Left ventricle myocardium inferior (tissue), 1 donor: ENCODE measurements around the gene NRXN3. TPM values are rescaled to one million over a fixed set of nuclear protein-coding genes. Genes with fewer than 3 reads are reported as not detected.

Experiments
- DNase-seq: peaks from one replicate; pipeline ENCODE4 v3.0.0-alpha.2; 2020
- H3K27ac ChIP-seq: fragments of 200-600 bp; replicated peaks from 2 replicates; pipeline ENCODE4 v1.8.0; 2021
- H3K27me3 ChIP-seq: fragments of 200-600 bp; 2 replicates; pipeline ENCODE4 v1.8.0; 2021; ENCODE audit warnings: low read depth
- H3K36me3 ChIP-seq: fragments of 200-600 bp; 2 replicates; pipeline ENCODE4 v1.8.0; 2021
- H3K4me1 ChIP-seq: fragments of 200-600 bp; 2 replicates; pipeline ENCODE4 v1.8.0; 2021
- H3K4me3 ChIP-seq: fragments of 200-600 bp; 2 replicates; pipeline ENCODE4 v1.8.0; 2021; ENCODE audit warnings: mild to moderate bottlenecking, moderate library complexity
- H3K9me3 ChIP-seq: fragments of 200-600 bp; replicated peaks from 2 replicates; pipeline ENCODE4 v1.8.0; 2021
- intact Hi-C: fragments of 100-400 bp; cut with micrococcal nuclease; formaldehyde crosslinking; loops from one replicate; pipeline ENCODE4 v1.11.0; 2022
- total RNA-seq: library from RNA; stranded (reverse); fragmentation: NEBNext Ultra II Directional; extraction: Animal tissue kit (Norgen Biotek cat#: 25700); gene quantifications from one replicate; pipeline ENCODE4 v1.2.1, GENCODE V29; 2021
- TF ChIP-seq, protein P1 (sequence below): fragments of 200-600 bp; IDR thresholded peaks from 2 replicates; pipeline ENCODE4 v1.8.0; 2021; ENCODE audit warnings: antibody characterized with exemption, mild to moderate bottlenecking, borderline replicate concordance
- donor health status: DM: no; HTN: yes; CAD: no; lungs with severe emphysema.

Gene NRXN3
- total RNA-seq, 1 donor from 2014 or later = 1.2 TPM

DNA sequence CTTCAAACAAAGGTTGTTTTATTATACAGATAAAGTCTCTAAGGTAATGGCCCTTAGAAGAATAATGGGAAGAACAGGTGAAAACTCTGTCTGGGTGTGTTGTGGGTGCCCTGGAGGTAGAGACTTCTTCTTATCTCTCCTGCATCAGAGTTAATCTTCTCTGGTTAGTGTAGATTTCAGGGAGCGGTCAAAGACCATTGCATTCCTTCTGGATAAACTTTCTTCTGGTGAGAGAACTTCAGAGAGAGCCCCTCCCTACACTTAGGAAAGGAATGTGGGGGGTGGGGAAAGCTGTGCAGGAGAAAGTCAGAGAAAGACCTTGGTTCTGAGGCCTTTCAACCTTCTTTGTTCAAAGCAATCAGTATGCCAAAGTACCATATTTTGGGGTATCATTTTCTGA is 1382.6 kb downstream of the NRXN3 start:
- no peak overlapping the region for H3K4me3 ChIP-seq

DNA sequence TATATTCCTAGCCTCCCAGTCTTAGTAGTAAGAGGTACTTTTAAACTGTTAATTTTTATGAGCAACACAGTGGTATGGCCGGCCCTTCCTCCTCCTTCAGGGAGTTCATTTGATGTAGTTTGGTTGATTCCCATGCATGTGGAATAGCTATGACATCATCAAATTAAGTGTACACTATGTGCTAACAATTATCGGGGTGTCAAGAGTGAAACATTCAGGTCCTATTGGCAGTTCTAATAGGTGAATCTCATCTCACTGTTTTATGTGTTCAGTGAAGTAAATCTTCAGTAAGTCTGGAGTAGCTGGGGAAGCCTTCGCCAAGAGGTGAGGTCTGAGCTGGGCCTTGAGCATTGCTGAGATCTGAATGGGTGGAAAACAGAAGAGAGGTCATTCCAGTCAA is 1384.6 kb downstream of the NRXN3 start:
- no peak for DNase-seq
- no peaks in the 10 kb centered on the region for H3K27me3 ChIP-seq
- H3K9me3 ChIP-seq = no peaks in the 10 kb centered on the region
- intact Hi-C loops = no loop called here
- no peaks in the 10 kb centered on the region for H3K36me3 ChIP-seq
- H3K4me1 ChIP-seq = no peaks in the 10 kb centered on the region
- H3K4me3 ChIP-seq = no peak overlapping the region
- TF ChIP-seq, protein P1, sequence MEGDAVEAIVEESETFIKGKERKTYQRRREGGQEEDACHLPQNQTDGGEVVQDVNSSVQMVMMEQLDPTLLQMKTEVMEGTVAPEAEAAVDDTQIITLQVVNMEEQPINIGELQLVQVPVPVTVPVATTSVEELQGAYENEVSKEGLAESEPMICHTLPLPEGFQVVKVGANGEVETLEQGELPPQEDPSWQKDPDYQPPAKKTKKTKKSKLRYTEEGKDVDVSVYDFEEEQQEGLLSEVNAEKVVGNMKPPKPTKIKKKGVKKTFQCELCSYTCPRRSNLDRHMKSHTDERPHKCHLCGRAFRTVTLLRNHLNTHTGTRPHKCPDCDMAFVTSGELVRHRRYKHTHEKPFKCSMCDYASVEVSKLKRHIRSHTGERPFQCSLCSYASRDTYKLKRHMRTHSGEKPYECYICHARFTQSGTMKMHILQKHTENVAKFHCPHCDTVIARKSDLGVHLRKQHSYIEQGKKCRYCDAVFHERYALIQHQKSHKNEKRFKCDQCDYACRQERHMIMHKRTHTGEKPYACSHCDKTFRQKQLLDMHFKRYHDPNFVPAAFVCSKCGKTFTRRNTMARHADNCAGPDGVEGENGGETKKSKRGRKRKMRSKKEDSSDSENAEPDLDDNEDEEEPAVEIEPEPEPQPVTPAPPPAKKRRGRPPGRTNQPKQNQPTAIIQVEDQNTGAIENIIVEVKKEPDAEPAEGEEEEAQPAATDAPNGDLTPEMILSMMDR = no peak
- H3K27ac ChIP-seq = no peak overlapping the region

More for the DNA sequence above, 1382.6 kb downstream of the NRXN3 start:
- Histone ChIP-seq H3K27ac (no peak overlapping the region), H3K27me3 (no peaks in the 10 kb centered on the region), H3K36me3 (no peaks in the 10 kb centered on the region), H3K9me3 (peaks cover 4% of the 10 kb centered on the region), H3K4me1 (no peaks in the 10 kb centered on the region)
- DNase-seq = no peak
- TF ChIP-seq, protein P1 = no peak
- intact Hi-C loops = no loop called here

- no peaks in the 10 kb centered on the region for H3K27me3 ChIP-seq
- H3K27ac ChIP-seq = no peak overlapping the region
- H3K36me3 ChIP-seq = no peaks in the 10 kb centered on the region
- TF ChIP-seq, protein P1 = no peak
- H3K4me1 ChIP-seq = no peaks in the 10 kb centered on the region
- H3K9me3 ChIP-seq = no peaks in the 10 kb centered on the region
- DNase-seq = no peak
- intact Hi-C loops = no loop called here
- H3K4me3 ChIP-seq = no peak overlapping the region
These were observed 1385.3 kb downstream of the NRXN3 start for GRCh38 chr14:79555429-79555828.

GRCh38 chr14:79557309-79557708 is 1387.1 kb downstream of the NRXN3 start:
- Histone ChIP-seq H3K27me3 (no peaks in the 10 kb centered on the region), H3K4me1 (no peaks in the 10 kb centered on the region), H3K9me3 (no peaks in the 10 kb centered on the region), H3K27ac (no peak overlapping the region), H3K36me3 (no peaks in the 10 kb centered on the region), H3K4me3 (no peak overlapping the region)
- no peak for DNase-seq
- intact Hi-C loops = no loop called here
- TF ChIP-seq, protein P1 = no peak

- Histone ChIP-seq H3K36me3 (no peaks in the 10 kb centered on the region), H3K4me1 (no peaks in the 10 kb centered on the region), H3K27ac (no peak overlapping the region), H3K27me3 (no peaks in the 10 kb centered on the region), H3K9me3 (no peaks in the 10 kb centered on the region), H3K4me3 (no peak overlapping the region)
- intact Hi-C loops = no loop called here
- TF ChIP-seq, protein P1 = no peak
- no peak for DNase-seq
These were observed 1392.0 kb downstream of the NRXN3 start for GRCh38 chr14:79562185-79562584.

- Histone ChIP-seq H3K27ac (no peak overlapping the region), H3K9me3 (no peaks in the 10 kb centered on the region), H3K27me3 (no peaks in the 10 kb centered on the region), H3K4me3 (no peak overlapping the region), H3K36me3 (no peaks in the 10 kb centered on the region), H3K4me1 (no peaks in the 10 kb centered on the region)
- no peak for DNase-seq
- intact Hi-C loops = no loop called here
- TF ChIP-seq, protein P1 = no peak
These were observed 1394.2 kb downstream of the NRXN3 start for GRCh38 chr14:79564371-79564770.
